GM12891 (cell line): ENCODE results near the gene KCTD16.

Source experiments
- PAX5 ChIP-seq: IDR thresholded peaks from 2 replicates; pipeline ENCODE4 v1.6.1; 2011; ENCODE audit warnings: low read length, moderate library complexity, mild to moderate bottlenecking; ENCODE audit not compliant: insufficient read depth, severe bottlenecking
- POLR2A ChIP-seq: IDR thresholded peaks from 2 replicates; pipeline ENCODE4 v1.6.1; 2011; ENCODE audit warnings: low read depth, low read length, control low read depth
- POLR2AphosphoS5 ChIP-seq: IDR thresholded peaks from 2 replicates; pipeline ENCODE4 v1.6.1; 2011; ENCODE audit warnings: low read depth, low read length, control low read depth
- TAF1 ChIP-seq: IDR thresholded peaks from 2 replicates; pipeline ENCODE4 v1.6.1; 2011; ENCODE audit warnings: low read depth, low read length, control low read depth

DNA sequence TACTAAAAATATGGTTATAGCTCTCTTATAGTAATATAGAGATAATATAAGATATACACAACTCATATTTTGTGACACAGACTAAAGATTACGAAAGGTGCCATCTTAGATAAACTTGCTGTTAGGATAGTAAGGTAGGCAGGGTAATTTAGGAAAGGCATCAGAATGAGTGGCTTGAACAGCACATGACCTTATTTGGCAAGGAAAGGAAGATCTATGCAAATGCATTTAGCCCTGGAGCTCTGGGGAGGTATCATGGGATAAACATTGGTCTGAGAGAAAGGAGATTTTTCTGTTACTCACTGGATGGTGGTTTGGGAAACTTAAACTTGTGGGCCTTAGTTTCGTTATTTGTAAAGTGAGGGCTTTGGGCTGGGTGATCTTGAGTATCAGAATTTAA is 65.8 kb downstream of the KCTD16 start:
- TF ChIP-seq POLR2A (no peak), POLR2AphosphoS5 (no peak), TAF1 (no peak), PAX5 (no peak)
